ENCODE data around the gene ARMC7.
A peak's percentile ranks its signal among the peaks of the same experiment; 100 is the strongest.

The ARMC7 gene

DNA sequence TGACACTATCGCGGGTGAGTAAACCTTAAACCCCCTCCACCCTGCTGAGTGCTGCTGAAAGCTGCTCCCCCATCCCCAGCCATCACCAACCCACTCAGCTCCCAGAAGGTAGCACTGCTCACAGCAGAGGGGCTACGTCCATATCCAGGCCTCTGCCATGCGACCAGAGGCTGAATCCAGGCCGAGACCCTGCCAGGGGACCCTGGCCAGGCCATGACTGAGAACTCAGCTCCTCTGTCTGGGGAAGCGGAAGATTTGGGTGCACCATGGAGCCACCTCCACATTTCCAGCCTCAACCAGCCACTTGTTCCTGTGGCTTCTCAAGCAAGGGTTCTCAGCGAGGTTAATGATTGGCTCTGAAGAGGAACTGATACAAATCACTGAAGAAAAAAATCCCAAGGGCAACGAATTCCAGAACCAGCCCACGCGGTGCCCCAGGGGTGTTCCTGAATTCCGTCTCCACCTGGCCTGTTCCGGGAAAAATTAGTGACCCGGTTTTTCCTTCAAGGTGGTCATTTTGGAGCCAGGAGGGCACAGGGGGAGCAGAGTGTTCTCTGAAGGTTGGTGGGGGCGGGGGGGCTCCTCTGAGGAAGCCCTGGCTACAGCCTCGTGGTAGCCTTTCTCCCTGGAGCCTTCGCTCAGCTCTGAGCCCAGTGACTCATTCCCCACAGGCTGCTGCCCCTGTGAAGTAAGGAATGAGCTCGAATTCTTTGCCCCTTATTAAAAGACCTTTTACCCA, 31.3 kb upstream of the ARMC7 start:
- DNase-seq = no peak

GRCh38 chr17:75079023-75079373, 30.8 kb upstream of the ARMC7 start:
- no peak for DNase-seq

GRCh38 chr17:75081611-75082540, 27.9 kb upstream of the ARMC7 start:
- no peak for DNase-seq

DNA sequence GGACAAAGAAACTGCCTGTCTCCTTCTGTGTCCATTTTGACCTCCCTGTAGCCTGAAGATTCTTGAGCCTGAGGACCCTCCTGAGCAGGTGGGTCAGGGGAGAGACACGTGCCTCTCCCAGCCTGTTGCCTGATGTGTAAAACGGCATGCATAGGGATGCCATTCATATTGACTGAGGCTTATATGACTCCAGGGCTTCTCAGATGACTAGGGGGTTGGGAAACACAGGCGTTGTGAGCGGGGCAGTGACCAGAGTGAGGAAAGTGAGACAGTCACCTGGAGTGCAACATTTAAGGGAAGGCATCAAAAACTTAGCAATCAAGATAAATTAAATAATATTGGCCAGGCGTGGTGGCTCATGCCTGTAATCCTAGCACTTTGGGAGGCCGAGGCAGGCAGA, 27.1 kb upstream of the ARMC7 start:
- no peak for DNase-seq

DNA sequence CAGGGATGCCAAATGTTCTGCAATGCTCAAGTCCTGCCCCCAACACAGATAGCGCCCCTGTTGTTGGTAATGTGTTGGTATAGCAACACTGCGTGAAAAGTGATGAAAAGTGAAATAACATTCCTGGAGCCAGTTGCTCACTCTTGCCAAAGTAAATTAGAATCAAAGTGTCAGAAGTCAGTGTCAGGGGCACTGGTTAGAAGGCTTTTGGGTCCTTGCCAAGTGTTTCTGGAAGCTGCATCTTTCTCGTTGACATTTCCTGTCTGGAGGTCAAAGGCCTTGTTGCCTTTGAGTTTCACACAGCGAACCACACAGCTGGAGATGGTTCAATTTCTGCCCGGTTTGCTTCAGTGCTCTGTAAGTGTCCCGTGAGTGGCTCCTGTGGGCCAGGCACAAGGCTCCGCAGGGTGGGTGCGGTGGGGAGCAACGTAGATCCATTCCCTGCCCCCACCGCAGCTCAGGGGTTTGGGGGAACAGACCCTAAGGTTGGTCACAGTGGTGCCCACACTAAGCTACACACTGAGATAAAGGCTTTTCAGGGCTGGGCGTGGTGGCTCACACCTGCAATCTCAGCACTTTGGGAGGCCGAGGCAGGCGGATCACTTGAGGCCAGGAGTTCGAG, 25.6 kb upstream of the ARMC7 start:
- DNase-seq = no peak

GRCh38 chr17:75086496-75087181, 23.1 kb upstream of the ARMC7 start:
- DNase-seq = no peak

GRCh38 chr17:75087182-75087557, 22.6 kb upstream of the ARMC7 start:
- no peak for DNase-seq

- DNase-seq = peak; percentile 92
Measured at GRCh38 chr17:75087558-75088453, 22.0 kb upstream of the ARMC7 start, which contains the start of gene SLC16A5. Gene SLC16A5, plus strand, starts transcription at chr17:75087954. Its CDS starts 5,683 bp downstream, at chr17:75093637.

- no peak for DNase-seq
Measured at GRCh38 chr17:75088465-75089417, 21.0 kb upstream of the ARMC7 start.

- DNase-seq = peak; percentile 27
Measured at GRCh38 chr17:75090871-75091854, 18.6 kb upstream of the ARMC7 start.

DNA sequence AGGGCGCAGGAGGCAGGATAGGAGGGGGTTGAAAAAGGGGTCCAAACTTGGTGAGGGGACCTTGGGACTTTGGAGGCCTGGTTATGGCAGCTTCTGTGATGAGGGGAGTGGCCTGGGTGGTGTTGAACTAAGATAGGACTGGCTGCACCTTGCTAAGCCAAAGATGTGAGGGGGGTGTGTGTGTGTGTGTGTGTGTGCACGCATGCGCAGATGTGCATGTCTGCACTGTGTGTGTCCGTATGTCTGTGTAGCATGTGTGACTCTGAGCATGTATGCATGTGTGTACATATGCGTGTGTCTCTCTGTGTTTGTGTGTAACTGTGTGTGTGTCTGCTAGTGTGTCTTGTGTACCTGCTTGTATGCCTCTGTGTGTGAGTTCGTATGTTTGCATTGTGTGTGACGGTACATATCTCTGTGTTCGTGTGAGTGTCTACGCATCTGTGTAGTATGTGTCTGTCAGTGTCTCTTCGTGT, 17.9 kb upstream of the ARMC7 start:
- DNase-seq = no peak

- no peak for DNase-seq
Measured at GRCh38 chr17:75093548-75094158, 16.1 kb upstream of the ARMC7 start.

DNA sequence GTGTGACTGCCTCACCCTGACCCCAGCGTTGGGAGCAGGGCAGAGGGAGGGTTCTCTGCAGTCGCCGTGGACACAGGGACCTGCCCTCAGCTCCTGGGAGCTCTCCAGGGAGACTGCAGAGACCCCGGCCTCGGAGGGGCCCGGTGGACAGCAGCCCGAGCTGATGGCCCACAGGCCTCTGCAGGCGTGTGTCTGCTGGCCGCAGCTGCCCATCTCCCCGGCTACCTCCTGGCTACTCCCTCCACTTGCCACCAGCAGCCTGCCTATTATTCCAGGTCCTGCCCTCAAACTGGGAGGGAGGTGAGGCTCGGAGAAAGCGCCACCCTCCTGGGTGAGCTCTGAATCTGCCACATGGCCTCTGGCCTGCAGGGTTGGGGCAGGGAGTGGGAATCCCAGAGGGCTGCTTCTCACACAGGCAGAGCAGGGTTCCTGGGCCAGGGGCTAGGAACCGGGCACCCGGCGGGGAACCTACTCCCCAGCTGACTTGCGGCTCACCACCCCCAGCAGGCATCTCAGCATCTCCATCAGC, 14.8 kb upstream of the ARMC7 start:
- no peak for DNase-seq

GRCh38 chr17:75096082-75096625, 13.6 kb upstream of the ARMC7 start:
- peak; percentile 66 for DNase-seq

DNA sequence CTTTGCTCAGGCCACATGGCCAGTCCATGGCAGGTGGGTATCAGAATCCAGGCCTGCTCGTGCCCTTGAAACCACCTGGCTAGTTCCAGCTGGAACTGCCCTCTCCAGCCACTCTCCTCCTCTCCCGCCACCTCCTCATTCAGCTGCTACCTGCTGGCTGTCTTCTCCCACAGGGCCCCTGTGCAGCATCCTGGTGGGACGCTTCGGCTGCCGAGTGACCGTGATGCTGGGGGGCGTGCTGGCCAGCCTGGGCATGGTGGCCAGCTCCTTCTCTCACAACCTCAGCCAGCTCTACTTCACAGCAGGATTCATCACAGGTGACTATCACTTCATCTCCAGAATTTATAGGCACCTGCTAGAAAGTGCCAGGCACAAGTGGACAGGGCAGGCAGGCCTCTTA, 11.9 kb upstream of the ARMC7 start:
- no peak for DNase-seq

DNA sequence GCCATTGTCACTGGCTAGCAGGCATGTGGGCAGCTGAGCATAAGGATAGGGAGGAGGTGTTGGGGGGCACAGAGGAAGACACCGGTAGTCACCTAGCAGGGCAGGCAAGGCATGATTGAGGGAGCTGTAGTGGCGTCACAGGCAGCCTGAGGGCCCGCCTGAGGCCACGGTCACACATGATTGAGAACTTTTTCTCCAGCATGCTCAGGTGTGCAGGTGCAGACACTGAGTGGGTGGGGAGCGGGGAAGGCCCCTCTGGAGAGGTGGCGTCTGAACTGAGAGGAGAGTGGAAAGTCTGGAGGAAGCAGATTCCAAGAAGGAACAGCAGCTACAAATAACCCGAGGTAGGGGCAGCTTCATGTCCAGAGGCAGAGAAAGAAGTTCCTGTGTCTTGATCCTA, 10.9 kb upstream of the ARMC7 start:
- no peak for DNase-seq

DNA sequence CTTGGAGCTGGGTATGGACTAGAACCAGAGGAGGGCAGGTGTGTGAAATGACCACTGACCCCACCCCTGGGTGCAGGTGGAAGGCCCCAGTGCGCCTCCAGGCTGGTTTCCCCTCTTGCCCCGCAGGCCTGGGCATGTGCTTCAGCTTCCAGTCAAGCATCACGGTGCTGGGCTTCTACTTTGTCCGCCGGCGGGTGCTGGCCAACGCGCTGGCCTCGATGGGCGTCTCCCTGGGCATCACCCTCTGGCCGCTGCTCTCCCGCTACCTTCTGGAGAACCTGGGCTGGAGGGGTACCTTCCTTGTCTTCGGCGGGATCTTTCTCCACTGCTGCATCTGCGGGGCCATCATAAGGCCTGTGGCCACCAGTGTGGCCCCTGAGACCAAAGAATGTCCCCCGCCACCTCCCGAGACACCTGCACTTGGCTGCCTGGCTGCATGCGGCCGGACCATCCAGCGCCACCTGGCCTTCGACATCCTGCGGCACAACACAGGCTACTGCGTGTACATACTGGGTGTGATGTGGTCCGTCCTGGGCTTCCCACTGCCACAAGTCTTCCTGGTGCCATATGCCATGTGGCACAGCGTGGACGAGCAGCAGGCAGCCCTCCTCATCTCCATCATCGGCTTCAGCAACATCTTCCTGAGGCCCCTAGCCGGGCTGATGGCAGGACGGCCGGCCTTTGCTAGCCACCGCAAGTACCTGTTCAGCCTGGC, 9.7 kb upstream of the ARMC7 start:
- DNase-seq = no peak

GRCh38 chr17:75102385-75102821, 7.4 kb upstream of the ARMC7 start:
- DNase-seq = no peak
